Activated CD4-positive, alpha-beta memory T cell treated with anti-CD3 and anti-CD28 coated beads for 36 hours (primary cell): ENCODE data around the gene RBM17. TPM values are rescaled to one million over a fixed set of nuclear protein-coding genes. Genes with fewer than 3 reads are reported as not detected.
"Not testable (repeated sequence)": the region's sequence is repeated elsewhere in the genome, so short reads cannot be mapped to it uniquely, and the experiment has no call there.

Experiments used
- CTCF ChIA-PET: fragments of 350-600 bp; sonication (Branson Sonifier 250); formaldehyde crosslinking; loops from one replicate; lab custom pipeline; 2021; ENCODE audit warnings: antibody characterized with exemption, inconsistent platforms; lab: Charles Lee
- POLR2A ChIA-PET: fragments of 350-600 bp; sonication (Branson Sonifier 250); formaldehyde crosslinking; loops from one replicate; lab custom pipeline; 2021; ENCODE audit warnings: antibody characterized with exemption; lab: Charles Lee
- DNase-seq: peaks from one replicate; pipeline ENCODE4 v3.0.0-alpha.2; 2020
- H3K27ac Mint-ChIP-seq: one replicate; pipeline ENCODE4 v1.8.0; 2021; ENCODE audit warnings: mixed read lengths
- H3K27me3 Mint-ChIP-seq: one replicate; pipeline ENCODE4 v1.8.0; 2021; ENCODE audit warnings: mixed read lengths
- H3K36me3 Mint-ChIP-seq: one replicate; pipeline ENCODE4 v1.8.0; 2021; ENCODE audit warnings: mixed read lengths
- H3K4me1 Mint-ChIP-seq: one replicate; pipeline ENCODE4 v1.8.0; 2021; ENCODE audit warnings: low read depth, mixed read lengths
- H3K4me3 Mint-ChIP-seq: one replicate; pipeline ENCODE4 v1.8.0; 2021; ENCODE audit warnings: mild to moderate bottlenecking, mixed read lengths
- H3K9me3 Mint-ChIP-seq: one replicate; pipeline ENCODE4 v1.8.0; 2021; ENCODE audit warnings: mixed read lengths
- intact Hi-C: fragments of 100-400 bp; cut with micrococcal nuclease; formaldehyde crosslinking; loops from one replicate; pipeline ENCODE4 v1.15.1; 2023
- microRNA-seq: library from miRNA; unstranded; fragments of <30 nt; microRNA quantifications from one replicate; pipeline ENCODE4 v1.2.0, GENCODE V29; 2022; ENCODE audit warnings: borderline number of aligned reads, borderline microRNAs expressed, borderline replicate concordance
- total RNA-seq, 2 experiments: library from RNA; stranded (reverse); gene quantifications; one replicate each; pipeline ENCODE4 v1.2.3, GENCODE V29; 2021

Gene RBM17
- total RNA-seq, 2 experiments from 2014 or later, result 151 to 155 TPM

- no peak overlapping the region for H3K27ac Mint-ChIP-seq
Measured at GRCh38 chr10:6158276-6158675, 69.4 kb downstream of the RBM17 start.

GRCh38 chr10:6161921-6162320 lies 73.1 kb downstream of the RBM17 start:
- intact Hi-C loops, result loop anchor here (2.0 kb wide), 1 partner anchor 17 kb away; no protein-coding TSS in a partner anchor
- Mint-ChIP-seq H3K9me3 (no peaks in the 10 kb centered on the region), H3K27ac (peak overlapping the region; percentile 20), H3K4me3 (no peak overlapping the region), H3K4me1 (peaks cover 57% of the 10 kb centered on the region), H3K36me3 (peaks cover 15% of the 10 kb centered on the region), H3K27me3 (no peaks in the 10 kb centered on the region)
- ChIA-PET POLR2A (interaction anchor here (0.9 kb wide), 1 partner anchor 41 kb away, joined by 3 read pairs; the partner anchor contains the start of gene PFKFB3), CTCF (interaction anchor here (1.2 to 3.5 kb wide), 6 partner anchors 11 to 240 kb away, joined by 4 to 23 read pairs (median 8); no protein-coding TSS in a partner anchor)
- DNase-seq, result no peak

More at GRCh38 chr10:6158276-6158675, 69.4 kb downstream of the RBM17 start:
- intact Hi-C loops, result no loop called here
- Mint-ChIP-seq H3K4me3 (no peak overlapping the region), H3K36me3 (no peaks in the 10 kb centered on the region), H3K9me3 (no peaks in the 10 kb centered on the region), H3K4me1 (peaks cover 29% of the 10 kb centered on the region), H3K27me3 (no peaks in the 10 kb centered on the region)
- CTCF ChIA-PET, result interaction anchor here (0.5 to 2.1 kb wide), 2 partner anchors 36 to 243 kb away, joined by 3 to 10 read pairs; no protein-coding TSS in a partner anchor
- DNase-seq, result no peak
- POLR2A ChIA-PET, result no interaction called here

- ChIA-PET CTCF (interaction anchor here (0.9 to 3.5 kb wide), 9 partner anchors 10 to 239 kb away, joined by 4 to 23 read pairs (median 6); partner anchors contain the start of gene PFKFB3), POLR2A (interaction anchor here (0.9 to 1.9 kb wide), 7 partner anchors 8 to 238 kb away, joined by 3 to 13 read pairs (median 4); partner anchors contain the start of gene PFKFB3)
- Mint-ChIP-seq H3K4me1 (peaks cover 60% of the 10 kb centered on the region), H3K9me3 (no peaks in the 10 kb centered on the region), H3K4me3 (peak overlapping the region; percentile 3), H3K27ac (peak overlapping the region; percentile 28), H3K27me3 (no peaks in the 10 kb centered on the region), H3K36me3 (peaks cover 20% of the 10 kb centered on the region)
- intact Hi-C loops, result loop anchor here (2.0 kb wide), 1 partner anchor 18 kb away; no protein-coding TSS in a partner anchor
- DNase-seq, result no peak
Measured at GRCh38 chr10:6162589-6163356, 73.9 kb downstream of the RBM17 start.

DNA sequence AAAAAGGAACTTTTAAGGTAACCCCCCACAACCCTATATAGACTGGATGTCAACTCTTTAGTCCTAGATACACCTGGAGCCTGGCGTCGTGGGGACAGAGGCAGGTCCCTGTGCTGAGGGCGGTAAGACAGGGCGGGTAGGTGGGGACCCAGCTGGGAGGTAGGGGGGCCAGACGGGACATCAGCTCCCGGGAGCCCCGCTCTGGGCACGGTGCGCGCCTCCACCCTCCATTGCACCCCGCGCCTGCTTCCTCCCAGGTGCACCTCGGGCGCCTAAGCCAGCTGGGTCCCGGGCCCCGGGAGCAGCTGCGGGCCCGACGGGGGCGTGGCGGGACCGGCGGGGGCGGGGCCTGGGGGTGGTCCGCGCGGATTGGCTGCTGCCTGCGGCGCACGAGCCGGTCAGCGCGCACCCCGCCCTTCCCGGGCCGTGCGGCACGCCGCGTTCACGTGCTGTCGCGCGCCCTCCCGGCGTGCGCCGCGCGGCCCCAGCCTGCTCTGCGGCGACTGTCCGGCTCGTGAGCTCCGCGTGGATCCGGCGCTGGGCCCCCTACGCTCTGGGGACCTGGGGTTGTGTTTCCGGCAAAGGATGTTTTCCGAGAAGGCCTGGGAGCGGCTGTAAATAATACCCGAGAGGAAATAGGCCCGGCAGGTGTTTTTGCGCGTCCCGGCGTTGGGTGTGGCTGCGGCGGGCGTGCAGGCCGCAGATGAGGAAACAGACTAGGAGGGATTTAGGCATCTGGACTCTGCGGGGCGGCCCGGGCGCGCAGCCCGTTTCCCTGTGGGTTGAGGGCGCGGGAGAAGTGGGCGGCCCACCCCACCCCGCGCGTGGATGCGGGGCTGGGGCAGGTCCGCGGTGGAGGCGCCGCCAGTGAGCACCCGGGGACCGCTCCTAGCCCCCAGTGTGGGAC lies 74.8 kb downstream of the RBM17 start:
- no peaks in the 10 kb centered on the region for H3K27me3 Mint-ChIP-seq

DNA sequence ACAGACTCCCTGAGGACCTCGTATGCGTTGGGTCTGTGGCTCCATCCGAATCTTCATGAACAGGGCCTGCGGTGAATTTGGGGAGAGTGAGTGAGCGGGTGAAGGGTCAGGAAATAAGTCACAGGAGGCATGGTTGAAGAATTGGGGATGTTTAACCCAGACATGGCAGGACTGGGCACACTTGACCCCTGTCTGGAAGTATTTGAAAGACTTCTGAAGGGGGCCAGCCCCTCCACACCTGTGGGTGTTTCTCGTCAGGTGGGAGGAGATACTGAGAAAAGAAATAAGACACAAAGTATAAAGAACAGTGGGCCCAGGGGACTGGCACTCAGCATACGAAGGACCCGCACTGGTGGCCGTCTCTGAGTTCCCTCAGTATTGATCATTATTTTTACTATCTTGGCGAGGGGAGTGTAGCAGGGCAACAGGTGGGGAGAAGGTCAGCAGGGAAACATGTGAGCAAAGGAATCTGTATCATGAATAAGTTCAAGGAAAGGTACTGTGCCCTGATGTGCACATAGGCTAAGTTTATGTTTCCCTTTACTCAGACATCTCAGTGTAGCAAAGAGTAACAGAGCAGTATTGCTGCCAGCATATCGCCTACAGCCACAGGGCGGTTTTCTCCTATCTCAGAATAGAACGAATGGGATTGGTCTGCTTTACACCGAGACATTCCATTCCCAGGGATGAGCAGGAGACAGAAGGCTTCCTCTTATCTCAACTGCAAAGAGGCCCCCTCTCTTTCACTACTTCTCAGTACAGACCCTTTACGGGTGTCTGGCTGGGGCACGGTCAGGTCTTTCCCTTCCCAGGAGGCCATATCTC lies 75.6 kb downstream of the RBM17 start:
- peaks cover 65% of the 10 kb centered on the region for H3K4me1 Mint-ChIP-seq
- intact Hi-C loops, result loop anchor here (2.0 kb wide), 1 partner anchor 38 kb away; the partner anchor contains the start of gene PFKFB3
- no peaks in the 10 kb centered on the region for H3K9me3 Mint-ChIP-seq
- CTCF ChIA-PET, result interaction anchor here (1.0 to 3.5 kb wide), 4 partner anchors 14 to 75 kb away, joined by 4 to 23 read pairs (median 6); no protein-coding TSS in a partner anchor
- H3K27me3 Mint-ChIP-seq, result no peaks in the 10 kb centered on the region
- POLR2A ChIA-PET, result interaction anchor here (1.2 to 1.9 kb wide), 3 partner anchors 20 to 38 kb away, joined by 5 to 13 read pairs (median 8); partner anchors contain the start of gene PFKFB3
- peak; percentile 35 for DNase-seq
- H3K27ac Mint-ChIP-seq, result peak overlapping the region; percentile 94
- peak overlapping the region; percentile 80 for H3K4me3 Mint-ChIP-seq
- H3K36me3 Mint-ChIP-seq, result peaks cover 20% of the 10 kb centered on the region

More for the DNA sequence above, 74.8 kb downstream of the RBM17 start:
- Mint-ChIP-seq H3K4me1 (peaks cover 59% of the 10 kb centered on the region), H3K4me3 (peak overlapping the region; percentile 80), H3K9me3 (no peaks in the 10 kb centered on the region), H3K36me3 (peaks cover 20% of the 10 kb centered on the region), H3K27ac (peak overlapping the region; percentile 94)
- intact Hi-C loops, result loop anchor here (2.0 kb wide), 2 partner anchors 19 to 39 kb away; partner anchors contain the start of gene PFKFB3
- CTCF ChIA-PET, result interaction anchor here (0.9 to 3.5 kb wide), 7 partner anchors 9 to 238 kb away, joined by 4 to 23 read pairs (median 6); partner anchors contain the start of gene PFKFB3
- DNase-seq, result peak; percentile 94
- POLR2A ChIA-PET, result interaction anchor here (0.6 to 1.9 kb wide), 8 partner anchors 9 to 1111 kb away, joined by 3 to 13 read pairs (median 4); partner anchors contain the start of gene PFKFB3

- no peaks in the 10 kb centered on the region for H3K9me3 Mint-ChIP-seq
Measured at GRCh38 chr10:6165221-6165725, 76.4 kb downstream of the RBM17 start.

DNA sequence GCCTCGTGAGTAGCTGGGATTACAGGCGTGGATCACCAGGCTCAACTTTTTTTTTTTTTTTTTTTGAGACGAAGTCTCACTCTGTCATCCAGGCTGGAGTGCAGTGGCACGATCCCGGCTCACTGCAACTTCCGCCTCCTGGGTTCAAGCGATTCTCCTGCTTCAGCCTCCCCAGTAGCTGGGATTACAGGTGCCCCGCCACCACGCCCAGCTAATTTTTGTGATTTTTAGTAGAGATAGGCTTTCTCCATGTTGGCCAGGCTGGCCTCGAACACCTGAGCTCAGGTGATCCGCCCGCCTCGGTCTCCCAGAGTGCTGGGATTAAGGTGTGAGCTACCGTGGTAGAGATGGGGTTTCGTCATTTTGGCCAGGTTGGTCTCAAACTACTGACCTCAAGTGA lies 77.1 kb downstream of the RBM17 start:
- POLR2A ChIA-PET, DNase-seq, H3K4me3 Mint-ChIP-seq, H3K9me3 Mint-ChIP-seq, H3K27me3 Mint-ChIP-seq, H3K27ac Mint-ChIP-seq: not testable (repeated sequence)
- Mint-ChIP-seq H3K4me1 (peaks cover 72% of the 10 kb centered on the region), H3K36me3 (peaks cover 20% of the 10 kb centered on the region)
- CTCF ChIA-PET, result interaction anchor here (0.6 to 1.5 kb wide), 4 partner anchors 15 to 236 kb away, joined by 3 to 5 read pairs (median 4); no protein-coding TSS in a partner anchor
- intact Hi-C loops, result loop anchor here (2.0 kb wide), 1 partner anchor 37 kb away; the partner anchor contains the start of gene PFKFB3

More at GRCh38 chr10:6165221-6165725, 76.4 kb downstream of the RBM17 start:
- intact Hi-C loops, result loop anchor here (2.0 kb wide), 1 partner anchor 38 kb away; the partner anchor contains the start of gene PFKFB3
- Mint-ChIP-seq H3K4me3 (peak overlapping the region; percentile 80), H3K4me1 (peaks cover 69% of the 10 kb centered on the region), H3K36me3 (peaks cover 20% of the 10 kb centered on the region), H3K27me3 (no peaks in the 10 kb centered on the region), H3K27ac (peak overlapping the region; percentile 94)
- no peak for DNase-seq
- POLR2A ChIA-PET, result no interaction called here
- CTCF ChIA-PET, result interaction anchor here (0.6 to 1.5 kb wide), 3 partner anchors 59 to 237 kb away, joined by 3 to 5 read pairs (median 3); no protein-coding TSS in a partner anchor

Small RNA genes lying within 50 kb of the gene (microRNA-seq; reads per million reads assigned to microRNA genes)
- not detected for gene MIR3155A
- not detected for gene MIR3155B

Other genes with a start within 250 kb of the RBM17 start
- gene ANKRD16, start 199.1 kb upstream of the RBM17 start, total RNA-seq, result 1 to 10 TPM; 5.9 to 6.4 TPM
- 10 to 100 TPM; 57.8 to 63.4 TPM for gene FBH1, start 198.8 kb upstream of the RBM17 start, total RNA-seq
- gene IL15RA, start 111.5 kb upstream of the RBM17 start, total RNA-seq, result 10 to 100 TPM; 20.1 to 20.2 TPM
- gene IL2RA, start 26.7 kb upstream of the RBM17 start, total RNA-seq, result 100 to 1,000 TPM; 961 to 988 TPM
- gene PFKFB3, start 113.9 kb downstream of the RBM17 start, total RNA-seq, result 10 to 100 TPM; 70.6 to 76.4 TPM